ENCODE results near the gene ASPRV1.

Gene ASPRV1

GRCh38 chr2:69988086-69988635, 26.7 kb upstream of the ASPRV1 start:
- DNase-seq = no peak

- DNase-seq = no peak
Measured at GRCh38 chr2:69986691-69987090, 25.3 kb upstream of the ASPRV1 start.

- DNase-seq = no peak
Measured at GRCh38 chr2:69985688-69986087, 24.3 kb upstream of the ASPRV1 start.

- no peak for DNase-seq
Measured at GRCh38 chr2:69985216-69985615, 23.8 kb upstream of the ASPRV1 start.

GRCh38 chr2:69983392-69983966, 22.0 kb upstream of the ASPRV1 start:
- DNase-seq = no peak

- no peak for DNase-seq
Measured at GRCh38 chr2:69979902-69980807, 18.7 kb upstream of the ASPRV1 start.

GRCh38 chr2:69977906-69978482, 16.6 kb upstream of the ASPRV1 start:
- no peak for DNase-seq

GRCh38 chr2:69977186-69977585, 15.8 kb upstream of the ASPRV1 start:
- no peak for DNase-seq

- no peak for DNase-seq
Measured at GRCh38 chr2:69975853-69976462, 14.5 kb upstream of the ASPRV1 start.

- no peak for DNase-seq
Measured at GRCh38 chr2:69975136-69975852, 13.9 kb upstream of the ASPRV1 start.

GRCh38 chr2:69973335-69973735, 11.9 kb upstream of the ASPRV1 start:
- DNase-seq = no peak

GRCh38 chr2:69972822-69973221, 11.4 kb upstream of the ASPRV1 start:
- no peak for DNase-seq

GRCh38 chr2:69969991-69970390, 8.6 kb upstream of the ASPRV1 start:
- DNase-seq = no peak

GRCh38 chr2:69969126-69969983, 7.9 kb upstream of the ASPRV1 start:
- DNase-seq = no peak

- no peak for DNase-seq
Measured at GRCh38 chr2:69968609-69969008, 7.2 kb upstream of the ASPRV1 start.

GRCh38 chr2:69966496-69966895, 5.1 kb upstream of the ASPRV1 start:
- DNase-seq = no peak

- DNase-seq = no peak
Measured at GRCh38 chr2:69965756-69966445, 4.5 kb upstream of the ASPRV1 start.

- DNase-seq = no peak
Measured at GRCh38 chr2:69964353-69964841, 3.0 kb upstream of the ASPRV1 start.

- no peak for DNase-seq
Measured at GRCh38 chr2:69962986-69963730, 1.7 kb upstream of the ASPRV1 start.

GRCh38 chr2:69960821-69961220, 610 bp downstream of the ASPRV1 start:
- no peak for DNase-seq
